Measurements from ENCODE around the gene HBZ.

HBZ gene

GRCh38 chr16:179211-180092 is 27.0 kb downstream of the HBZ start:
- no peaks in the 10 kb centered on the region for H3K9me3 Mint-ChIP-seq
- H3K36me3 Mint-ChIP-seq, result no peaks in the 10 kb centered on the region
- peak overlapping the region; percentile 59 for H3K4me3 Mint-ChIP-seq
- no peak overlapping the region for H3K27ac Mint-ChIP-seq
- peaks cover 27% of the 10 kb centered on the region for H3K27me3 Mint-ChIP-seq
- peaks cover 13% of the 10 kb centered on the region for H3K4me1 Mint-ChIP-seq

DNA sequence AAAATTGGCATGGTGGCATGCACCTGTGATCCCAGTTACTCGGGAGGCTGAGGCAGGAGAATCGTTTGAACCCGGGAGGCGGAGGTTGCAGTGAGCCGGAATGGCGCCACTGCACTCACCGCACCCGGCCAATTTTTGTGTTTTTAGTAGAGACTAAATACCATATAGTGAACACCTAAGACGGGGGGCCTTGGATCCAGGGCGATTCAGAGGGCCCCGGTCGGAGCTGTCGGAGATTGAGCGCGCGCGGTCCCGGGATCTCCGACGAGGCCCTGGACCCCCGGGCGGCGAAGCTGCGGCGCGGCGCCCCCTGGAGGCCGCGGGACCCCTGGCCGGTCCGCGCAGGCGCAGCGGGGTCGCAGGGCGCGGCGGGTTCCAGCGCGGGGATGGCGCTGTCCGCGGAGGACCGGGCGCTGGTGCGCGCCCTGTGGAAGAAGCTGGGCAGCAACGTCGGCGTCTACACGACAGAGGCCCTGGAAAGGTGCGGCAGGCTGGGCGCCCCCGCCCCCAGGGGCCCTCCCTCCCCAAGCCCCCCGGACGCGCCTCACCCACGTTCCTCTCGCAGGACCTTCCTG is 27.7 kb downstream of the HBZ start, which contains the start of gene HBQ1:
Gene HBQ1 (plus strand): TSS at position 359 of the 575 bp plus-strand sequence. CDS start 28 bp downstream, at position 387.
- no peaks in the 10 kb centered on the region for H3K9me3 Mint-ChIP-seq
- peaks cover 10% of the 10 kb centered on the region for H3K4me1 Mint-ChIP-seq
- H3K36me3 Mint-ChIP-seq, result no peaks in the 10 kb centered on the region
- H3K4me3 Mint-ChIP-seq, result peak within 1 kb of the TSS; percentile 59
- H3K27ac Mint-ChIP-seq, result no peak within 1 kb of the TSS
- H3K27me3 Mint-ChIP-seq, result peaks cover 20% of the 10 kb centered on the region

- Mint-ChIP-seq H3K9me3 (no peaks in the 10 kb centered on the region), H3K36me3 (no peaks in the 10 kb centered on the region), H3K27ac (no peak overlapping the region), H3K27me3 (peaks cover 15% of the 10 kb centered on the region), H3K4me3 (peak overlapping the region; percentile 52), H3K4me1 (peaks cover 5% of the 10 kb centered on the region)
Observed at GRCh38 chr16:180681-181564, 28.5 kb downstream of the HBZ start.

DNA sequence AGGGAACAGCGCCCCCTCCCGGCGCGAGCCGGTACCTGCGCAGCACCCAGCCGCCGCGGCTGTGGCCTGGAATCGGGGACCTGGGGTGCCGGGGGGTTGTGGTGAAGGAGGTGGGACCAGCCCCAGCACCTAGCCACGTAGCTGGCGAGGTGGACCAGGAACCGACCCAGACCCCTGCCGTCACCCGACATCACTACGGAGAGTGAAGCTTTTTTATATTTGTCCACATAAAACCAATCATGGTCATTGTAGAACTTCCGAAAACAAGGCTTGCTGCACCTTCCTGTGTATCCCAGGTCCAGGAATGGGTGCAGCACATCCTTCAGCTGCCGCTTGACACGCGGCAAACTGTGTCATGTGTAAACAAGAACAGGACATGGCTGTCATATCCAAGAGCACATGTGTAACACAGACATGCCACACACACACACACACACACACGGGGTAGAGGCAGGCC is 29.1 kb downstream of the HBZ start:
- Mint-ChIP-seq H3K4me3 (peak overlapping the region; percentile 56), H3K27ac (no peak overlapping the region), H3K27me3 (peaks cover 15% of the 10 kb centered on the region), H3K9me3 (no peaks in the 10 kb centered on the region), H3K36me3 (no peaks in the 10 kb centered on the region), H3K4me1 (peaks cover 5% of the 10 kb centered on the region)

- H3K27ac Mint-ChIP-seq, result no peak overlapping the region
- H3K9me3 Mint-ChIP-seq, result no peaks in the 10 kb centered on the region
- peaks cover under 1% of the 10 kb centered on the region for H3K4me1 Mint-ChIP-seq
- H3K27me3 Mint-ChIP-seq, result peaks cover 8% of the 10 kb centered on the region
- H3K4me3 Mint-ChIP-seq, result no peak overlapping the region
- H3K36me3 Mint-ChIP-seq, result no peaks in the 10 kb centered on the region
Observed at GRCh38 chr16:183005-183404, 30.6 kb downstream of the HBZ start.

DNA sequence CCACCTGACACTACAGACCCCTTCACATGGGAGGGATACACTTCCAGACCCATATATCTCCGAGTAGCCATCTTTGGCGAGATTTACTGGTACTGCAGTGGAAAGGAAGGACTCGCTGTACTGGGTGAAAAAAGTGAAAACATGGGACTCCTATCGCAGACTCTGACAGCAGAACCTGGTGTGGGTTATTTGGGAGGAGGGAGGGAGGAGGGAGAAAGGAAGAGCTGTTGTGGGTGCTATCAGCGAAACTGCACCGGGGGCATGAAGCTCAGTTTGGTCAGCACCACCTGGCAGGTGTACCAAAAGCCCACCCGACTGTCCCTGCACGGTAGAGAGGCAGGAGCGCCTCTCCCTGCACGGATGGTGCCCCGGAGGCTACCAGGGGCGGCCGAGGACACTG is 32.8 kb downstream of the HBZ start:
- Mint-ChIP-seq H3K9me3 (no peaks in the 10 kb centered on the region), H3K36me3 (peaks cover 5% of the 10 kb centered on the region), H3K27me3 (no peaks in the 10 kb centered on the region), H3K27ac (no peak overlapping the region), H3K4me3 (no peak overlapping the region), H3K4me1 (peaks cover 6% of the 10 kb centered on the region)

- no peaks in the 10 kb centered on the region for H3K27me3 Mint-ChIP-seq
- no peak overlapping the region for H3K4me3 Mint-ChIP-seq
- H3K9me3 Mint-ChIP-seq, result no peaks in the 10 kb centered on the region
- peaks cover 6% of the 10 kb centered on the region for H3K4me1 Mint-ChIP-seq
- peaks cover 5% of the 10 kb centered on the region for H3K36me3 Mint-ChIP-seq
- H3K27ac Mint-ChIP-seq, result no peak overlapping the region
Observed at GRCh38 chr16:185691-186090, 33.2 kb downstream of the HBZ start.

- Mint-ChIP-seq H3K27me3 (no peaks in the 10 kb centered on the region), H3K4me3 (no peak overlapping the region), H3K9me3 (no peaks in the 10 kb centered on the region), H3K27ac (no peak overlapping the region), H3K36me3 (peaks cover 10% of the 10 kb centered on the region), H3K4me1 (peaks cover 6% of the 10 kb centered on the region)
Observed at GRCh38 chr16:187330-187729, 34.9 kb downstream of the HBZ start.

GRCh38 chr16:188674-189073 is 36.2 kb downstream of the HBZ start:
- peaks cover 11% of the 10 kb centered on the region for H3K36me3 Mint-ChIP-seq
- no peaks in the 10 kb centered on the region for H3K9me3 Mint-ChIP-seq
- H3K27ac Mint-ChIP-seq, result no peak overlapping the region

DNA sequence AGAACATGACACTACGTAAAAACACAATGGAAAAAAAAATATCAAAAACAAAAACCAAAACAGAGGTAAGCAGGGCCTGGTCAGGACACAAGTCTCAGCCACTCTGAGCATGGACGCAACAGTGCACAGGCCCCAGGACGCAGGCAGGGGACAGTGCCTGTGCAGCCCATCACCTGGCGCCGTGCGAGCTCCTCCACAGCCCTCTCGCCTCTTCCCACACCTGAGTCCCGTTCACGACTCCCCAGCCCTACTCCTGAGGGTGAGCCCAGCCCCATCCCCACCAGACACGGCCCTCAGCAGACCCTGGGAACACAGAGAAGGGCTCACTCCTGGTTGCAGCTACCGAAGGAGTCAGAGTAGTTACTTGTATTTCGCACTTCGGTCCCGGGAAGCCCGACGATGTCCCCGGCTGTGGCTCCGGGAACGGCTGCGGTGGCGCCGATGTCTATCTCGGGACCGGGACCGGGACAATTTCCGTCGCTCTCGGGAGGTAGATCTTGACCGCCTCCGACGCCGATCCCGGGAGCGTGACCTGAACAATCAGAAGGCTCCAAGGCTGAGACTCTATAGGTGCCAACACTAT is 37.3 kb downstream of the HBZ start:
- Mint-ChIP-seq H3K4me3 (no peak overlapping the region), H3K36me3 (peaks cover 11% of the 10 kb centered on the region), H3K4me1 (peaks cover 6% of the 10 kb centered on the region), H3K27ac (no peak overlapping the region), H3K9me3 (no peaks in the 10 kb centered on the region), H3K27me3 (no peaks in the 10 kb centered on the region)

More at GRCh38 chr16:188674-189073, 36.2 kb downstream of the HBZ start:
- no peaks in the 10 kb centered on the region for H3K27me3 Mint-ChIP-seq
- peaks cover 6% of the 10 kb centered on the region for H3K4me1 Mint-ChIP-seq
- H3K4me3 Mint-ChIP-seq, result no peak overlapping the region

DNA sequence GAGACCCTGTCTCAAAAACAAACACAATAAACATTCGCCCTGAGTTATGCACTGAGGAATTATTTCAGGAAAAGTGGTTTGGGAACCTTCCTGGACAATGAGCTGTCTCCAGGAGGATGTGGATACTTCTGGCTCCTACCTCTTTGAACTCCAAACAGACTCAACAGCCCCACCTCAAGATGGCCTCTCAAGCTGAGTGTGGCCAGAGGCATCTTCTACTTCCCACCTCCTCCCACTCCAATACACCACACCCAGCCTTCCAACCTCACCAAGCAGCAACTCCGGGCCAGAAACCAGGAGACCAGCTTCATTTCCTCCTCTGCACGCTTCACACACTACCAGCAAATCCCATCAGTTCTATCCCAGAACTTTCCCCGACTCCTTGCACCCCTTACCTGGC is 39.4 kb downstream of the HBZ start:
- Mint-ChIP-seq H3K4me1 (peaks cover 6% of the 10 kb centered on the region), H3K4me3 (no peak overlapping the region), H3K9me3 (no peaks in the 10 kb centered on the region), H3K27me3 (no peaks in the 10 kb centered on the region), H3K36me3 (peaks cover 11% of the 10 kb centered on the region), H3K27ac (peak overlapping the region; percentile 74)

- no peak overlapping the region for H3K27ac Mint-ChIP-seq
- no peaks in the 10 kb centered on the region for H3K9me3 Mint-ChIP-seq
- H3K4me1 Mint-ChIP-seq, result peaks cover 6% of the 10 kb centered on the region
- H3K4me3 Mint-ChIP-seq, result no peak overlapping the region
- H3K36me3 Mint-ChIP-seq, result peaks cover 11% of the 10 kb centered on the region
- no peaks in the 10 kb centered on the region for H3K27me3 Mint-ChIP-seq
Observed at GRCh38 chr16:192686-193085, 40.2 kb downstream of the HBZ start.

GRCh38 chr16:193441-193840 is 41.0 kb downstream of the HBZ start:
- no peak overlapping the region for H3K27ac Mint-ChIP-seq
- H3K36me3 Mint-ChIP-seq, result peaks cover 11% of the 10 kb centered on the region
- peaks cover 6% of the 10 kb centered on the region for H3K4me1 Mint-ChIP-seq
- no peaks in the 10 kb centered on the region for H3K27me3 Mint-ChIP-seq
- no peaks in the 10 kb centered on the region for H3K9me3 Mint-ChIP-seq
- no peak overlapping the region for H3K4me3 Mint-ChIP-seq

DNA sequence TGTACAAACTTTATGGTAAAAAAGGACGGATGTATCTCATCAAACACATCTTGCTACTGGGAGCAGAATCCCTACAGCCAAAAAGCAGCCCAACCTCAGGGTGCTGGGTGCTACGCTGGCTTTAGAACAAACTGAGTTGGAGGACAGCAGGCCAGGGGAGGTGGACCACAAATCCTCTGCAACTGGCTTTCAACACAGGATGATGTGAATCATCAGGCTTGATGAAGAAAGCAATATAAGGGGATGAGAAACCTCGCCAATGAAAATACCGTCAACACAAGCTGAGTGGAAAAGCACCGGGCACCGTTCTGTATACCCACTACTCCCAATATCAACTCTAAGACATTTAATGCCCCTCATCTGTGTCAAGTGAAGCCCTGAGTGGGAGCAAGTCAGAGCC is 42.1 kb downstream of the HBZ start:
- Mint-ChIP-seq H3K4me1 (peaks cover under 1% of the 10 kb centered on the region), H3K4me3 (no peak overlapping the region), H3K27ac (no peak overlapping the region), H3K36me3 (peaks cover 11% of the 10 kb centered on the region), H3K9me3 (no peaks in the 10 kb centered on the region), H3K27me3 (no peaks in the 10 kb centered on the region)

DNA sequence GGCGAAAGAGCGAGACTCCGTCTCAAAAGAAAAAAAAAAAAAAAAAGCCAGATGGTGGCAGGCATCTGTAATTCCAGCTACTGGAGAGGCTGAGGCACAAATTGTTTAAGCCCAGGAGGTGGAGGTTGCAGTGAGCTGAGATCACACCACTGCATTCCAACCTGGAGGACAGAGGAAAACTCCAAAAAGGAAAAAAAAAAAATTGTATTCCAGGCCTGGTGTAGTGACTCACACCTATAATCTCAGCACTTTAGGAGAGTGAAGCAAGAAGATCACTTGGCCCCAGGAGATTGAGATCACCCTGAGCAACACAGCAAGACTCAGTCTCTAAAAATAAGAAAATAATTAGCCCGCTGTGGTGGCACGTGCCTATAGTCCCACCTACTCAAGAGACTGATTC is 47.9 kb downstream of the HBZ start:
- no peaks in the 10 kb centered on the region for H3K27me3 Mint-ChIP-seq
- no peaks in the 10 kb centered on the region for H3K4me1 Mint-ChIP-seq
- H3K9me3 Mint-ChIP-seq, result no peaks in the 10 kb centered on the region
- H3K27ac Mint-ChIP-seq, result no peak overlapping the region
- H3K36me3 Mint-ChIP-seq, result peaks cover 5% of the 10 kb centered on the region
- H3K4me3 Mint-ChIP-seq, result no peak overlapping the region
